ENCODE data around the gene NCL. TPM values are rescaled to one million over a fixed set of nuclear protein-coding genes. Genes with fewer than 3 reads are reported as not detected.
"Not testable (repeated sequence)": the region's sequence is repeated elsewhere in the genome, so short reads cannot be mapped to it uniquely, and the experiment has no call there.

The NCL gene
- total RNA-seq, 1 donor from 2014 or later = 603 TPM

DNA sequence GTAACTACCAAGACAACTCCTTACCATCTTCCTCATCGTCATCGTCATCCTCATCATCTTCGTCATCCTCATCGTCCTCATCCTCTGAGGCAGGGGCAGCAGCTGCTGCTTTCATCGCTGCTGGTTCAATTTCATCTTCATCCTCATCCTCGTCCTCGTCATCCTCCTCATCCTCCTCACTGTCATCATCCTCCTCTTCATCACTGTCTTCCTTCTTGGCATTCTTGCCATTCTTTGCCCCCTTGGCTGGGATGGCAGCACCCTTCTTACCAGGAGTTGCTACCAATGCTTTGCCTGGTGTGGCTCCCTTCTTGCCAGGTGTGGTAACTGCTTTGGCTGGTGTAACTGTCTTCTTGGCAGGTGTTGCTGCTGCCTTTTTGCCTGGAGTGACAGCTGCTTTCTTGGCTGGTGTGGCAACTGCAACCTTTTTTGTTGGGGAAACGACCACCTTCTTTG lies 2.7 kb downstream of the NCL start:
- no peak overlapping the region for H2AFZ ChIP-seq (ENCODE audit: low read depth, low read length)
- H4K20me1 ChIP-seq (ENCODE audit: insufficient read depth, low read length) = peaks cover 76% of the 10 kb centered on the region
- H3K27me3 Mint-ChIP-seq (ENCODE audit: low read depth, unreplicated experiment) = no peaks in the 10 kb centered on the region
- H3K4me2 ChIP-seq (ENCODE audit: low read length) = peak overlapping the region; percentile 94
- peak overlapping the region; percentile 86 for H3K4me3 ChIP-seq (ENCODE audit: insufficient read depth, low read depth, low read length)
- peak overlapping the region; percentile 99 for H3K4me3 Mint-ChIP-seq (ENCODE audit: unreplicated experiment)
- H3K36me3 Mint-ChIP-seq (ENCODE audit: low read depth, unreplicated experiment) = peaks cover 18% of the 10 kb centered on the region
- DNase-seq (ENCODE audit: low read depth) (no peak), FAIRE-seq (no peak)
- peak overlapping the region; percentile 100 for H3K9ac ChIP-seq (ENCODE audit: low read length)
- H3K27ac ChIP-seq (ENCODE audit: low read depth, low read length) = no peak overlapping the region
- H3K27me3 ChIP-seq (ENCODE audit: insufficient read depth, low read length) = no peaks in the 10 kb centered on the region
- H3K4me1 ChIP-seq (ENCODE audit: insufficient read depth, low read length) = peaks cover 15% of the 10 kb centered on the region
- no peaks in the 10 kb centered on the region for H3K9me3 ChIP-seq (ENCODE audit: insufficient read depth, low read depth, low read length)
- TF ChIP-seq, protein P1, sequence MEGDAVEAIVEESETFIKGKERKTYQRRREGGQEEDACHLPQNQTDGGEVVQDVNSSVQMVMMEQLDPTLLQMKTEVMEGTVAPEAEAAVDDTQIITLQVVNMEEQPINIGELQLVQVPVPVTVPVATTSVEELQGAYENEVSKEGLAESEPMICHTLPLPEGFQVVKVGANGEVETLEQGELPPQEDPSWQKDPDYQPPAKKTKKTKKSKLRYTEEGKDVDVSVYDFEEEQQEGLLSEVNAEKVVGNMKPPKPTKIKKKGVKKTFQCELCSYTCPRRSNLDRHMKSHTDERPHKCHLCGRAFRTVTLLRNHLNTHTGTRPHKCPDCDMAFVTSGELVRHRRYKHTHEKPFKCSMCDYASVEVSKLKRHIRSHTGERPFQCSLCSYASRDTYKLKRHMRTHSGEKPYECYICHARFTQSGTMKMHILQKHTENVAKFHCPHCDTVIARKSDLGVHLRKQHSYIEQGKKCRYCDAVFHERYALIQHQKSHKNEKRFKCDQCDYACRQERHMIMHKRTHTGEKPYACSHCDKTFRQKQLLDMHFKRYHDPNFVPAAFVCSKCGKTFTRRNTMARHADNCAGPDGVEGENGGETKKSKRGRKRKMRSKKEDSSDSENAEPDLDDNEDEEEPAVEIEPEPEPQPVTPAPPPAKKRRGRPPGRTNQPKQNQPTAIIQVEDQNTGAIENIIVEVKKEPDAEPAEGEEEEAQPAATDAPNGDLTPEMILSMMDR (IDR thresholded peaks at IDR 0.05; ENCODE audit: insufficient read depth, low read depth, low read length) = no peak
- no peak for TF ChIP-seq EZH2 (IDR thresholded peaks at IDR 0.05; ENCODE audit: insufficient read depth, low read length)
- peaks cover 81% of the 10 kb centered on the region for H3K79me2 ChIP-seq (ENCODE audit: insufficient read depth, low read length)
- H3K27ac Mint-ChIP-seq (ENCODE audit: unreplicated experiment) = no peak overlapping the region
- no peaks in the 10 kb centered on the region for H3K9me3 Mint-ChIP-seq (ENCODE audit: unreplicated experiment)
- H3K4me1 Mint-ChIP-seq (ENCODE audit: low read depth, unreplicated experiment) = peaks cover 18% of the 10 kb centered on the region
- peaks cover 61% of the 10 kb centered on the region for H3K36me3 ChIP-seq (ENCODE audit: insufficient read depth, low read length)

GRCh38 chr2:231460841-231461240 lies 3.4 kb downstream of the NCL start:
- Histone ChIP-seq H3K36me3 (ENCODE audit: insufficient read depth, low read length) (peaks cover 68% of the 10 kb centered on the region), H3K9ac (ENCODE audit: low read length) (peak overlapping the region; percentile 0), H4K20me1 (ENCODE audit: insufficient read depth, low read length) (peaks cover 83% of the 10 kb centered on the region), H3K79me2 (ENCODE audit: insufficient read depth, low read length) (peaks cover 84% of the 10 kb centered on the region), H3K4me1 (ENCODE audit: insufficient read depth, low read length) (peaks cover 15% of the 10 kb centered on the region)
- not testable (repeated sequence) for H2AFZ ChIP-seq (ENCODE audit: low read depth, low read length); H3K4me3 Mint-ChIP-seq (ENCODE audit: unreplicated experiment); DNase-seq (ENCODE audit: low read depth); H3K27me3 ChIP-seq (ENCODE audit: insufficient read depth, low read length); H3K9me3 Mint-ChIP-seq (ENCODE audit: unreplicated experiment); H3K27ac ChIP-seq (ENCODE audit: low read depth, low read length); H3K4me2 ChIP-seq (ENCODE audit: low read length); H3K27ac Mint-ChIP-seq (ENCODE audit: unreplicated experiment); FAIRE-seq; H3K27me3 Mint-ChIP-seq (ENCODE audit: low read depth, unreplicated experiment); H3K9me3 ChIP-seq (ENCODE audit: insufficient read depth, low read depth, low read length); H3K4me3 ChIP-seq (ENCODE audit: insufficient read depth, low read depth, low read length)
- Mint-ChIP-seq H3K36me3 (ENCODE audit: low read depth, unreplicated experiment) (peaks cover 21% of the 10 kb centered on the region), H3K4me1 (ENCODE audit: low read depth, unreplicated experiment) (peaks cover 18% of the 10 kb centered on the region)

GRCh38 chr2:231460073-231460835 lies 4.0 kb downstream of the NCL start:
- TF ChIP-seq, protein P1 (IDR thresholded peaks at IDR 0.05; ENCODE audit: insufficient read depth, low read depth, low read length) = no peak
- TF ChIP-seq EZH2 (IDR thresholded peaks at IDR 0.05; ENCODE audit: insufficient read depth, low read length) = no peak
- Mint-ChIP-seq H3K9me3 (ENCODE audit: unreplicated experiment) (no peaks in the 10 kb centered on the region), H3K36me3 (ENCODE audit: low read depth, unreplicated experiment) (peaks cover 27% of the 10 kb centered on the region), H3K27me3 (ENCODE audit: low read depth, unreplicated experiment) (no peaks in the 10 kb centered on the region), H3K4me1 (ENCODE audit: low read depth, unreplicated experiment) (peaks cover 16% of the 10 kb centered on the region), H3K27ac (ENCODE audit: unreplicated experiment) (no peak overlapping the region), H3K4me3 (ENCODE audit: unreplicated experiment) (no peak overlapping the region)
- Histone ChIP-seq H3K27me3 (ENCODE audit: insufficient read depth, low read length) (no peaks in the 10 kb centered on the region), H3K36me3 (ENCODE audit: insufficient read depth, low read length) (peaks cover 74% of the 10 kb centered on the region), H3K4me3 (ENCODE audit: insufficient read depth, low read depth, low read length) (no peak overlapping the region), H3K9me3 (ENCODE audit: insufficient read depth, low read depth, low read length) (no peaks in the 10 kb centered on the region), H2AFZ (ENCODE audit: low read depth, low read length) (no peak overlapping the region), H4K20me1 (ENCODE audit: insufficient read depth, low read length) (peaks cover 89% of the 10 kb centered on the region), H3K27ac (ENCODE audit: low read depth, low read length) (no peak overlapping the region), H3K79me2 (ENCODE audit: insufficient read depth, low read length) (peaks cover 83% of the 10 kb centered on the region), H3K4me1 (ENCODE audit: insufficient read depth, low read length) (peaks cover 11% of the 10 kb centered on the region), H3K9ac (ENCODE audit: low read length) (peak overlapping the region; percentile 0), H3K4me2 (ENCODE audit: low read length) (no peak overlapping the region)
- FAIRE-seq (no peak), DNase-seq (ENCODE audit: low read depth) (no peak)

Measured in astrocyte (in vitro differentiated cells and primary cell).